Measurements from ENCODE around the gene PLEKHA4. TPM values are rescaled to one million over a fixed set of nuclear protein-coding genes. Genes with fewer than 3 reads are reported as not detected.
A peak's percentile ranks its signal among the peaks of the same experiment; 100 is the strongest.

Gene PLEKHA4
- total and polyA plus RNA-seq, 2 of the 13 experiments (the other 11 are each of a cell fraction or from before 2014, with no cell fraction given): 4.8 to 6.0 TPM

GRCh38 chr19:48812094-48812929, 56.1 kb downstream of the PLEKHA4 start (continued):
- TF ChIP-seq PRMT3 (CRISPR knock-in tag; IDR thresholded peaks at IDR 0.05; ENCODE audit: borderline replicate concordance, low read depth) (no peak), AHR (CRISPR knock-in tag; IDR thresholded peaks at IDR 0.05) (no peak), SOX6 (IDR thresholded peaks at IDR 0.05) (no peak), SOX6 (CRISPR knock-in tag; IDR thresholded peaks at IDR 0.05) (peak; percentile 33; the same call in 1 of the 2 replicates), ZNF710 (CRISPR knock-in tag; IDR thresholded peaks at IDR 0.05; ENCODE audit: borderline replicate concordance) (0 out of 2 replicates have a peak, but pooled peaks have one; percentile 40), SP1 (IDR thresholded peaks at IDR 0.05) (no peak), SP1 (CRISPR knock-in tag; IDR thresholded peaks at IDR 0.05) (0 out of 2 replicates have a peak, but pooled peaks have one; percentile 16), ZNF331 (CRISPR knock-in tag; IDR thresholded peaks at IDR 0.05) (no peak), SRY (CRISPR knock-in tag; IDR thresholded peaks at IDR 0.05) (no peak)

DNA sequence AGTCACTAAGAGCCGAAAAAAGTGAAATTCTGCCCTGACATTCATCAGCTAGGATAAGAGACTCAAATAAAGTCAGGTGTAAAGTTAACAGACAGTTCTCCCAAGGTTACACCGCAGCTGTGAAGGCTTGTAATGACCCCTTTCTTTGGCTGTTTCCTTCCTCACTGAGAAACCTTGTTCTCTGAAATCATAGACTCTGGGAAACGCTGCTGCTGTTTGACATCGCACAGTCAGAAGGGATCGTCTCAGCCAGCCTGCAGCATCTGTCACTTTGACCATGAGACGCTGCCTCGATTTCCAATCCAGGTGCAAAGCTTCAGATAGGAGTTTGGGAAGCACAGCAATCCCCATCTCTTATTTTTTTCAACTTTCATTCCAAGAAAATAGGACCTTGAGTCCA, 58.3 kb downstream of the PLEKHA4 start:
- no peak for ATAC-seq
- WGBS (ENCODE audit: low lambda C conversion rate): 96% methylated on average over 7 of the region's 7 CpGs
- H3K4me3 ChIP-seq (replicated peaks in 1 of 3; ENCODE audit: insufficient read depth in 1 of 3, low read depth in 2 of 3, low read length in 3 of 3): no peak overlapping the region
- peaks cover 57% of the 10 kb centered on the region for H3K4me1 ChIP-seq (ENCODE audit: insufficient read depth, low read length)
- H3K9me3 ChIP-seq (ENCODE audit: low read length): no peaks in the 10 kb centered on the region
- no peak overlapping the region for H2AFZ ChIP-seq (ENCODE audit: low read length)
- H4K20me1 ChIP-seq (ENCODE audit: insufficient read depth, low read length): peaks cover 3% of the 10 kb centered on the region; the same call in 1 of the 2 replicates
- H3K79me2 ChIP-seq (ENCODE audit: insufficient read depth, low read length): peaks cover 12% of the 10 kb centered on the region
- H3K27ac ChIP-seq (ENCODE audit: extremely low read length, insufficient read depth, low read length): no peak overlapping the region
- ChIA-PET POLR2A (interaction anchor here (0.6 kb wide), 1 partner anchor 430 kb away, joined by 3 read pairs; no protein-coding TSS in a partner anchor), CTCF (ENCODE audit: low intra/inter-chr PET ratio, low total read pairs) (no interaction called here)
- H3K27me3 ChIP-seq (ENCODE audit: control insufficient read depth in 1 of 2, insufficient read depth in 2 of 2, low read length in 2 of 2): no peaks in the 10 kb centered on the region
- FAIRE-seq: no peak
- no peak overlapping the region for H3K4me2 ChIP-seq (ENCODE audit: low read depth, low read length)
- no peak for DNase-seq (ENCODE audit: low spot score)
- H3K36me3 ChIP-seq (replicated peaks in 1 of 2; ENCODE audit: control insufficient read depth in 1 of 2, insufficient read depth in 2 of 2, low read length in 2 of 2): no peaks in the 10 kb centered on the region
- intact Hi-C loops (cut with micrococcal nuclease; ENCODE audit: unreplicated experiment) (no loop called here), in situ Hi-C loops (cut with HindIII; ENCODE audit: extremely low pct_ligation_motif_present, low pct_unique_long_range_greater_than_20kb) (no loop called here)
- BruUV-seq (replicated peaks): no TSS peak
- no peak overlapping the region for H3K9ac ChIP-seq (ENCODE audit: insufficient read depth, low read depth, low read length)
- TF ChIP-seq ZNF326 (CRISPR knock-in tag; IDR thresholded peaks at IDR 0.05; ENCODE audit: borderline replicate concordance) (0 out of 2 replicates have a peak, but pooled peaks have one; percentile 30), ZFP90 (CRISPR knock-in tag; IDR thresholded peaks at IDR 0.05; ENCODE audit: borderline replicate concordance) (no peak), NCOA2 (CRISPR knock-in tag; IDR thresholded peaks at IDR 0.05) (no peak), ZNF318 (CRISPR knock-in tag; IDR thresholded peaks at IDR 0.05) (no peak)
